ENCODE results near the gene MYD88. TPM values are rescaled to one million over a fixed set of nuclear protein-coding genes. Genes with fewer than 3 reads are reported as not detected.

The MYD88 gene
- total and polyA plus RNA-seq, 7 donors = 2.9 to 7.0 (median 4.4) TPM

- 71 to 81% (median 81%) methylated on average over 3 of the region's 3 CpGs for WGBS, 3 donors
- ATAC-seq (no peak), DNase-seq (no peak)
- no peak for TF ChIP-seq CTCF (IDR thresholded peaks at IDR 0.05)
- intact Hi-C loops (cut with DNase I) = no loop called here
- Histone ChIP-seq H3K27me3 (ENCODE audit: insufficient read depth in 3 of 3, low read length in 2 of 3) (no peaks in the 10 kb centered on the region), H3K36me3 (ENCODE audit: insufficient read depth in 1 of 2, low read depth in 1 of 2) (no peaks in the 10 kb centered on the region), H3K27ac (no peak overlapping the region), H3K9me3 (peaks cover 3% of the 10 kb centered on the region), H3K4me3 (no peak overlapping the region), H3K4me1 (no peaks in the 10 kb centered on the region)
Observed at GRCh38 chr3:38149708-38150107, 11.2 kb downstream of the MYD88 start.

- no peaks in the 10 kb centered on the region for H3K4me1 ChIP-seq
- no peaks in the 10 kb centered on the region for H3K27me3 ChIP-seq (ENCODE audit: insufficient read depth in 3 of 3, low read length in 2 of 3)
- intact Hi-C loops (cut with DNase I) = no loop called here
- peaks cover 3% of the 10 kb centered on the region for H3K9me3 ChIP-seq
- H3K27ac ChIP-seq = no peak overlapping the region
- no peak for DNase-seq
- H3K4me3 ChIP-seq = no peak overlapping the region
- TF ChIP-seq CTCF (IDR thresholded peaks at IDR 0.05) = no peak
- no peaks in the 10 kb centered on the region for H3K36me3 ChIP-seq (ENCODE audit: insufficient read depth in 1 of 2, low read depth in 1 of 2)
- no peak for ATAC-seq
- 66 to 71% (median 70%) methylated on average over 3 of the region's 3 CpGs for WGBS, 3 donors
Observed at GRCh38 chr3:38150780-38151528, 12.5 kb downstream of the MYD88 start.

- H3K4me1 ChIP-seq = no peaks in the 10 kb centered on the region
- 90 to 92% (median 91%) methylated on average over 3 of the region's 3 CpGs for WGBS, 3 donors
- no peak for TF ChIP-seq CTCF (IDR thresholded peaks at IDR 0.05)
- no peaks in the 10 kb centered on the region for H3K36me3 ChIP-seq (ENCODE audit: insufficient read depth in 1 of 2, low read depth in 1 of 2)
- no peaks in the 10 kb centered on the region for H3K27me3 ChIP-seq (ENCODE audit: insufficient read depth in 3 of 3, low read length in 2 of 3)
- no peak overlapping the region for H3K27ac ChIP-seq
- H3K9me3 ChIP-seq = peaks cover 3% of the 10 kb centered on the region
- DNase-seq (no peak), ATAC-seq (no peak)
- intact Hi-C loops (cut with DNase I) = no loop called here
- H3K4me3 ChIP-seq = no peak overlapping the region
Observed at GRCh38 chr3:38151667-38152265, 13.3 kb downstream of the MYD88 start.

GRCh38 chr3:38152609-38153008, 14.1 kb downstream of the MYD88 start:
- TF ChIP-seq CTCF (IDR thresholded peaks at IDR 0.05) = no peak
- intact Hi-C loops (cut with DNase I) = no loop called here
- no peak for ATAC-seq
- 72 to 89% (median 89%) methylated on average over 2 of the region's 2 CpGs for WGBS, 3 donors
- Histone ChIP-seq H3K27me3 (ENCODE audit: insufficient read depth in 3 of 3, low read length in 2 of 3) (no peaks in the 10 kb centered on the region), H3K4me3 (no peak overlapping the region), H3K9me3 (no peaks in the 10 kb centered on the region), H3K27ac (no peak overlapping the region), H3K36me3 (ENCODE audit: insufficient read depth in 1 of 2, low read depth in 1 of 2) (no peaks in the 10 kb centered on the region), H3K4me1 (no peaks in the 10 kb centered on the region)
- DNase-seq = no peak

Data from psoas muscle (tissue), 8 donors.